Measurements from ENCODE around the gene ZNF70.

ZNF70 gene

GRCh38 chr22:23715806-23716375 lies 35.0 kb downstream of the ZNF70 start:
- no peaks in the 10 kb centered on the region for H3K36me3 ChIP-seq (replicated peaks; ENCODE audit: insufficient read depth, low read length)
- H3K4me3 ChIP-seq (ENCODE audit: low read length): peak overlapping the region; percentile 82; the same call in 1 of the 2 replicates
- no peaks in the 10 kb centered on the region for H3K27me3 ChIP-seq (replicated peaks; ENCODE audit: insufficient read depth, low read length)
- H3K4me2 ChIP-seq (ENCODE audit: low read depth, low read length): peak overlapping the region; percentile 93; the same call in 1 of the 2 replicates
- H2AFZ ChIP-seq (ENCODE audit: low read length): no peak overlapping the region
- no peaks in the 10 kb centered on the region for H3K9me2 ChIP-seq (replicated peaks; ENCODE audit: insufficient read depth, low read length)
- DNase-seq: no peak
- peaks cover 7% of the 10 kb centered on the region for H3K4me1 ChIP-seq (ENCODE audit: low read length)
- H3K79me2 ChIP-seq (ENCODE audit: low read length): peaks cover 25% of the 10 kb centered on the region
- no peak overlapping the region for H3K27ac ChIP-seq (ENCODE audit: low read length)
- H3K9ac ChIP-seq (ENCODE audit: low read length): no peak overlapping the region
- H3K9me3 ChIP-seq (replicated peaks; ENCODE audit: insufficient read depth, low read length): no peaks in the 10 kb centered on the region
- no peaks in the 10 kb centered on the region for H4K20me1 ChIP-seq (ENCODE audit: insufficient read depth, low read length)
- TF ChIP-seq EZH2phosphoT487 (IDR thresholded peaks at IDR 0.05; ENCODE audit: low read length) (no peak), EZH2 (optimal IDR thresholded peaks at IDR 0.05; ENCODE audit: low read depth, low read length) (no peak)
- TF ChIP-seq, protein P1, sequence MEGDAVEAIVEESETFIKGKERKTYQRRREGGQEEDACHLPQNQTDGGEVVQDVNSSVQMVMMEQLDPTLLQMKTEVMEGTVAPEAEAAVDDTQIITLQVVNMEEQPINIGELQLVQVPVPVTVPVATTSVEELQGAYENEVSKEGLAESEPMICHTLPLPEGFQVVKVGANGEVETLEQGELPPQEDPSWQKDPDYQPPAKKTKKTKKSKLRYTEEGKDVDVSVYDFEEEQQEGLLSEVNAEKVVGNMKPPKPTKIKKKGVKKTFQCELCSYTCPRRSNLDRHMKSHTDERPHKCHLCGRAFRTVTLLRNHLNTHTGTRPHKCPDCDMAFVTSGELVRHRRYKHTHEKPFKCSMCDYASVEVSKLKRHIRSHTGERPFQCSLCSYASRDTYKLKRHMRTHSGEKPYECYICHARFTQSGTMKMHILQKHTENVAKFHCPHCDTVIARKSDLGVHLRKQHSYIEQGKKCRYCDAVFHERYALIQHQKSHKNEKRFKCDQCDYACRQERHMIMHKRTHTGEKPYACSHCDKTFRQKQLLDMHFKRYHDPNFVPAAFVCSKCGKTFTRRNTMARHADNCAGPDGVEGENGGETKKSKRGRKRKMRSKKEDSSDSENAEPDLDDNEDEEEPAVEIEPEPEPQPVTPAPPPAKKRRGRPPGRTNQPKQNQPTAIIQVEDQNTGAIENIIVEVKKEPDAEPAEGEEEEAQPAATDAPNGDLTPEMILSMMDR (IDR thresholded peaks at IDR 0.05; ENCODE audit: low read length): no peak
- no peaks in the 10 kb centered on the region for H3F3A ChIP-seq (ENCODE audit: insufficient read depth, low read length)

GRCh38 chr22:23714596-23715578 lies 36.0 kb downstream of the ZNF70 start:
- DNase-seq: no peak
- H3K36me3 ChIP-seq (replicated peaks; ENCODE audit: insufficient read depth, low read length): 0 out of 2 replicates have a peak, but pooled peaks cover 3% of the 10 kb centered on the region
- no peaks in the 10 kb centered on the region for H3K9me3 ChIP-seq (replicated peaks; ENCODE audit: insufficient read depth, low read length)
- H3K79me2 ChIP-seq (ENCODE audit: low read length): peaks cover 27% of the 10 kb centered on the region
- no peak overlapping the region for H3K4me2 ChIP-seq (ENCODE audit: low read depth, low read length)
- H4K20me1 ChIP-seq (ENCODE audit: insufficient read depth, low read length): no peaks in the 10 kb centered on the region
- no peak overlapping the region for H2AFZ ChIP-seq (ENCODE audit: low read length)
- H3F3A ChIP-seq (ENCODE audit: insufficient read depth, low read length): no peaks in the 10 kb centered on the region
- peaks cover 7% of the 10 kb centered on the region for H3K4me1 ChIP-seq (ENCODE audit: low read length)
- TF ChIP-seq EZH2phosphoT487 (IDR thresholded peaks at IDR 0.05; ENCODE audit: low read length) (no peak), EZH2 (optimal IDR thresholded peaks at IDR 0.05; ENCODE audit: low read depth, low read length) (no peak)
- TF ChIP-seq, protein P1 (IDR thresholded peaks at IDR 0.05; ENCODE audit: low read length): no peak
- H3K27ac ChIP-seq (ENCODE audit: low read length): no peak overlapping the region
- H3K27me3 ChIP-seq (replicated peaks; ENCODE audit: insufficient read depth, low read length): no peaks in the 10 kb centered on the region
- no peaks in the 10 kb centered on the region for H3K9me2 ChIP-seq (replicated peaks; ENCODE audit: insufficient read depth, low read length)
- no peak overlapping the region for H3K9ac ChIP-seq (ENCODE audit: low read length)
- no peak overlapping the region for H3K4me3 ChIP-seq (ENCODE audit: low read length)

- Histone ChIP-seq H3K79me2 (ENCODE audit: low read length) (peaks cover 27% of the 10 kb centered on the region), H3K27ac (ENCODE audit: low read length) (no peak overlapping the region), H3K4me3 (ENCODE audit: low read length) (no peak overlapping the region), H4K20me1 (ENCODE audit: insufficient read depth, low read length) (no peaks in the 10 kb centered on the region), H3K9me3 (replicated peaks; ENCODE audit: insufficient read depth, low read length) (no peaks in the 10 kb centered on the region), H3K27me3 (replicated peaks; ENCODE audit: insufficient read depth, low read length) (no peaks in the 10 kb centered on the region), H3K9ac (ENCODE audit: low read length) (no peak overlapping the region), H3K4me2 (ENCODE audit: low read depth, low read length) (no peak overlapping the region), H3K4me1 (ENCODE audit: low read length) (peaks cover 7% of the 10 kb centered on the region), H3K9me2 (replicated peaks; ENCODE audit: insufficient read depth, low read length) (no peaks in the 10 kb centered on the region), H2AFZ (ENCODE audit: low read length) (no peak overlapping the region), H3K36me3 (replicated peaks; ENCODE audit: insufficient read depth, low read length) (0 out of 2 replicates have a peak, but pooled peaks cover 3% of the 10 kb centered on the region), H3F3A (ENCODE audit: insufficient read depth, low read length) (no peaks in the 10 kb centered on the region)
- no peak for DNase-seq
- no peak for TF ChIP-seq EZH2 (optimal IDR thresholded peaks at IDR 0.05; ENCODE audit: low read depth, low read length)
- TF ChIP-seq, protein P1 (IDR thresholded peaks at IDR 0.05; ENCODE audit: low read length): no peak
- no peak for TF ChIP-seq EZH2phosphoT487 (IDR thresholded peaks at IDR 0.05; ENCODE audit: low read length)
Observed at GRCh38 chr22:23713696-23714595, 37.0 kb downstream of the ZNF70 start.
